MM.1S (cell line): ENCODE data around the gene YWHAH.

Experiments
- DNase-seq: peaks from one replicate; pipeline ENCODE4 v3.0.0-alpha.2; 2015
- H2AFZ ChIP-seq: fragments of 300-600 bp; sonication (generic); 2 replicates; pipeline ENCODE4 v1.6.0; 2016; ENCODE audit warnings: antibody characterized with exemption, low read length
- H3F3A ChIP-seq: fragments of 300-600 bp; sonication (generic); 2 replicates; pipeline ENCODE4 v1.6.1; 2016; ENCODE audit warnings: mild to moderate bottlenecking, antibody characterized with exemption, low read length, moderate library complexity, mixed read lengths; ENCODE audit not compliant: insufficient read depth
- H3K27ac ChIP-seq: fragments of 300-600 bp; sonication (generic); 2 replicates; pipeline ENCODE4 v1.5.1; 2016; ENCODE audit warnings: mild to moderate bottlenecking, low read length
- H3K27me3 ChIP-seq: fragments of 300-600 bp; sonication (generic); replicated peaks from 2 replicates; pipeline ENCODE4 v1.6.0; 2016; ENCODE audit warnings: low read length; ENCODE audit not compliant: insufficient read depth
- H3K36me3 ChIP-seq: fragments of 300-600 bp; sonication (generic); replicated peaks from 2 replicates; pipeline ENCODE4 v1.6.1; 2016; ENCODE audit warnings: mild to moderate bottlenecking, low read length, mixed read lengths; ENCODE audit not compliant: insufficient read depth
- H3K4me1 ChIP-seq: fragments of 300-600 bp; sonication (generic); 2 replicates; pipeline ENCODE4 v1.6.1; 2016; ENCODE audit warnings: low read length, mixed read lengths
- H3K4me2 ChIP-seq: fragments of 300-600 bp; sonication (generic); 2 replicates; pipeline ENCODE4 v1.6.0; 2016; ENCODE audit warnings: low read depth, low read length
- H3K4me3 ChIP-seq: fragments of 300-600 bp; sonication (generic); 2 replicates; pipeline ENCODE4 v1.5.1; 2016; ENCODE audit warnings: low read length, mixed read lengths
- H3K79me2 ChIP-seq: fragments of 300-600 bp; sonication (generic); 2 replicates; pipeline ENCODE4 v1.6.1; 2016; ENCODE audit warnings: mixed run types, low read length, mixed read lengths
- H3K9ac ChIP-seq: fragments of 300-600 bp; sonication (generic); 2 replicates; pipeline ENCODE4 v1.6.1; 2016; ENCODE audit warnings: low read length, mixed read lengths
- H3K9me2 ChIP-seq: fragments of 300-600 bp; sonication (generic); replicated peaks from 2 replicates; pipeline ENCODE4 v1.6.1; 2016; ENCODE audit warnings: mild to moderate bottlenecking, low read length, mixed read lengths; ENCODE audit not compliant: insufficient read depth
- H3K9me3 ChIP-seq: fragments of 300-600 bp; sonication (generic); replicated peaks from 2 replicates; pipeline ENCODE4 v1.6.1; 2016; ENCODE audit warnings: mild to moderate bottlenecking, low read length, mixed read lengths; ENCODE audit not compliant: insufficient read depth
- H4K20me1 ChIP-seq: fragments of 300-600 bp; sonication (generic); 2 replicates; pipeline ENCODE4 v1.6.1; 2016; ENCODE audit warnings: mild to moderate bottlenecking, low read length, moderate library complexity, mixed read lengths; ENCODE audit not compliant: insufficient read depth
- CTCF ChIP-seq: fragments of 300-600 bp; sonication (generic); IDR thresholded peaks from 2 replicates; pipeline ENCODE4 v1.5.1; 2016; ENCODE audit warnings: antibody characterized with exemption, low read length, mixed read lengths
- EZH2 ChIP-seq: fragments of 300-600 bp; sonication (generic); optimal IDR thresholded peaks from 2 replicates; pipeline ENCODE3; 2017; ENCODE audit warnings: low read depth, mild to moderate bottlenecking, antibody characterized with exemption, low read length, mixed read lengths
- EZH2phosphoT487 ChIP-seq: fragments of 300-600 bp; sonication (generic); IDR thresholded peaks from 2 replicates; pipeline ENCODE4 v1.6.1; 2018; ENCODE audit warnings: antibody characterized with exemption, low read length

YWHAH gene

GRCh38 chr22:31922534-31922933 is 21.8 kb upstream of the YWHAH start:
- Histone ChIP-seq H3K9me2 (no peaks in the 10 kb centered on the region), H3K9ac (no peak overlapping the region), H3K27ac (no peak overlapping the region), H4K20me1 (no peaks in the 10 kb centered on the region), H3K4me2 (no peak overlapping the region), H3F3A (no peaks in the 10 kb centered on the region), H3K36me3 (no peaks in the 10 kb centered on the region), H3K4me1 (0 out of 2 replicates have a peak, but pooled peaks cover 2% of the 10 kb centered on the region), H3K4me3 (no peak overlapping the region), H3K9me3 (no peaks in the 10 kb centered on the region), H3K79me2 (no peaks in the 10 kb centered on the region), H3K27me3 (no peaks in the 10 kb centered on the region), H2AFZ (no peak overlapping the region)
- DNase-seq = no peak
- no peak for TF ChIP-seq EZH2
- TF ChIP-seq CTCF = no peak
- TF ChIP-seq EZH2phosphoT487 = no peak

- Histone ChIP-seq H3K27me3 (no peaks in the 10 kb centered on the region), H3K27ac (no peak overlapping the region), H3K4me2 (no peak overlapping the region), H3K4me3 (no peak overlapping the region), H3K4me1 (no peaks in the 10 kb centered on the region), H4K20me1 (no peaks in the 10 kb centered on the region), H3K9me3 (no peaks in the 10 kb centered on the region), H3F3A (no peaks in the 10 kb centered on the region), H3K9me2 (no peaks in the 10 kb centered on the region), H3K9ac (no peak overlapping the region), H3K36me3 (no peaks in the 10 kb centered on the region), H2AFZ (no peak overlapping the region), H3K79me2 (no peaks in the 10 kb centered on the region)
- DNase-seq = no peak
- TF ChIP-seq EZH2 = no peak
- no peak for TF ChIP-seq EZH2phosphoT487
- TF ChIP-seq CTCF = no peak
These were observed 21.2 kb upstream of the YWHAH start for GRCh38 chr22:31923136-31923535.

- no peaks in the 10 kb centered on the region for H3K9me3 ChIP-seq
- no peak overlapping the region for H3K4me2 ChIP-seq
These were observed 20.6 kb upstream of the YWHAH start for GRCh38 chr22:31923747-31924146.

More at GRCh38 chr22:31923747-31924146, 20.6 kb upstream of the YWHAH start:
- Histone ChIP-seq H3K79me2 (no peaks in the 10 kb centered on the region), H3F3A (no peaks in the 10 kb centered on the region), H3K27ac (no peak overlapping the region), H4K20me1 (no peaks in the 10 kb centered on the region), H3K4me1 (no peaks in the 10 kb centered on the region), H3K36me3 (no peaks in the 10 kb centered on the region), H2AFZ (no peak overlapping the region), H3K9me2 (no peaks in the 10 kb centered on the region), H3K9ac (no peak overlapping the region), H3K27me3 (no peaks in the 10 kb centered on the region), H3K4me3 (no peak overlapping the region)
- no peak for TF ChIP-seq EZH2phosphoT487
- no peak for TF ChIP-seq CTCF
- no peak for DNase-seq
